OCI-M2 (cell line): ENCODE results near the gene ZFC3H1.
A peak's percentile ranks its signal among the peaks of the same experiment; 100 is the strongest.
"Not testable (repeated sequence)": the region's sequence is repeated elsewhere in the genome, so short reads cannot be mapped to it uniquely, and the experiment has no call there.

Experiments used
- DNase-seq: peaks from one replicate; lab custom pipeline; 2025; ENCODE audit not compliant: unreplicated experiment; lab: John Stamatoyannopoulos, UW

The ZFC3H1 gene, protein sequence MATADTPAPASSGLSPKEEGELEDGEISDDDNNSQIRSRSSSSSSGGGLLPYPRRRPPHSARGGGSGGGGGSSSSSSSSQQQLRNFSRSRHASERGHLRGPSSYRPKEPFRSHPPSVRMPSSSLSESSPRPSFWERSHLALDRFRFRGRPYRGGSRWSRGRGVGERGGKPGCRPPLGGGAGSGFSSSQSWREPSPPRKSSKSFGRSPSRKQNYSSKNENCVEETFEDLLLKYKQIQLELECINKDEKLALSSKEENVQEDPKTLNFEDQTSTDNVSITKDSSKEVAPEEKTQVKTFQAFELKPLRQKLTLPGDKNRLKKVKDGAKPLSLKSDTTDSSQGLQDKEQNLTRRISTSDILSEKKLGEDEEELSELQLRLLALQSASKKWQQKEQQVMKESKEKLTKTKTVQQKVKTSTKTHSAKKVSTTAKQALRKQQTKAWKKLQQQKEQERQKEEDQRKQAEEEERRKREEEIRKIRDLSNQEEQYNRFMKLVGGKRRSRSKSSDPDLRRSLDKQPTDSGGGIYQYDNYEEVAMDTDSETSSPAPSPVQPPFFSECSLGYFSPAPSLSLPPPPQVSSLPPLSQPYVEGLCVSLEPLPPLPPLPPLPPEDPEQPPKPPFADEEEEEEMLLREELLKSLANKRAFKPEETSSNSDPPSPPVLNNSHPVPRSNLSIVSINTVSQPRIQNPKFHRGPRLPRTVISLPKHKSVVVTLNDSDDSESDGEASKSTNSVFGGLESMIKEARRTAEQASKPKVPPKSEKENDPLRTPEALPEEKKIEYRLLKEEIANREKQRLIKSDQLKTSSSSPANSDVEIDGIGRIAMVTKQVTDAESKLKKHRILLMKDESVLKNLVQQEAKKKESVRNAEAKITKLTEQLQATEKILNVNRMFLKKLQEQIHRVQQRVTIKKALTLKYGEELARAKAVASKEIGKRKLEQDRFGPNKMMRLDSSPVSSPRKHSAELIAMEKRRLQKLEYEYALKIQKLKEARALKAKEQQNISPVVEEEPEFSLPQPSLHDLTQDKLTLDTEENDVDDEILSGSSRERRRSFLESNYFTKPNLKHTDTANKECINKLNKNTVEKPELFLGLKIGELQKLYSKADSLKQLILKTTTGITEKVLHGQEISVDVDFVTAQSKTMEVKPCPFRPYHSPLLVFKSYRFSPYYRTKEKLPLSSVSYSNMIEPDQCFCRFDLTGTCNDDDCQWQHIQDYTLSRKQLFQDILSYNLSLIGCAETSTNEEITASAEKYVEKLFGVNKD (N-terminal part only)

DNA sequence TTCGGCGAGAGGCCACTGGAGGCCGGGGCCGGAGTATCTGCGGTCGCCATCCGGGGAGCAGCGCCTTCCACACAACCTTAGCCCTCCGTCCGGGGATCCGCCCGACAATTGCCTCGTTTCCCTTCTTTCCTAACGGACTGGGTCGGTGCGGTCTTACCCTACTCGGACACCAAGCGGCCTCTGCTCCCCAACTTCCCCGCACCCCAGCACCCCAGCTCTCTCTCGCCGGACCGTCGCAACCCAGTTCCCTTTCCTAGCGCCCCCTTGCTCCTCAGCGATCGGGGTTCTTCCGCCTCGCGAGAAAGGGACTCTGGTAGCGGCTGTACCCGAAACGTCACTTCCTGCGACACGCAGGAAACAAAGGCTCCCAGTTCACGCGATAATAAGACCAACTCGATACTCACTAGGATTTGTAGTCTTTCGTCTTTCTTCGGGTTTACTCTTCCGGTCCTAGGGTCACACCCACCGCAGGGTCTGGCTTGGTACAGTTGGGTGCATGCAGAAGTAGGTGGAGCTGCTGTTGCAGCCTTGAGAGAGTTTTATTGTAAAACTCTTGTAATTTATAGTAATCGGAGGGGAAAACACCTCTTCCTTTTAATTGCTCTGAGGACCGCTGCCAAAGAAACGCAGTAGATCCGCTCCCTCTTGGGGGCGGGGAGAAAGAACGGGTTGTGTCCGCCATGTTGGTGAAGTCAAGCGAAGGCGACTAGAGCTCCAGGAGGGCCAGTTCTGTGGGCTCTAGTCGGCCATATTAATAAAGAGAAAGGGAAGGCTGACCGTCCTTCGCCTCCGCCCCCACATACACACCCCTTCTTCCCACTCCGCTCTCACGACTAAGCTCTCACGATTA lies at the start of gene ZFC3H1, which contains the start of gene THAP2:
TSS of gene ZFC3H1 (minus strand) at position 288 of the 850 bp plus-strand sequence. CDS start at position 50, 238 bp downstream.
TSS of gene THAP2 (plus strand) at position 741 of the 850 bp plus-strand sequence. CDS start 209 bp downstream, outside the sequence.
- DNase-seq: peak; percentile 94

DNA sequence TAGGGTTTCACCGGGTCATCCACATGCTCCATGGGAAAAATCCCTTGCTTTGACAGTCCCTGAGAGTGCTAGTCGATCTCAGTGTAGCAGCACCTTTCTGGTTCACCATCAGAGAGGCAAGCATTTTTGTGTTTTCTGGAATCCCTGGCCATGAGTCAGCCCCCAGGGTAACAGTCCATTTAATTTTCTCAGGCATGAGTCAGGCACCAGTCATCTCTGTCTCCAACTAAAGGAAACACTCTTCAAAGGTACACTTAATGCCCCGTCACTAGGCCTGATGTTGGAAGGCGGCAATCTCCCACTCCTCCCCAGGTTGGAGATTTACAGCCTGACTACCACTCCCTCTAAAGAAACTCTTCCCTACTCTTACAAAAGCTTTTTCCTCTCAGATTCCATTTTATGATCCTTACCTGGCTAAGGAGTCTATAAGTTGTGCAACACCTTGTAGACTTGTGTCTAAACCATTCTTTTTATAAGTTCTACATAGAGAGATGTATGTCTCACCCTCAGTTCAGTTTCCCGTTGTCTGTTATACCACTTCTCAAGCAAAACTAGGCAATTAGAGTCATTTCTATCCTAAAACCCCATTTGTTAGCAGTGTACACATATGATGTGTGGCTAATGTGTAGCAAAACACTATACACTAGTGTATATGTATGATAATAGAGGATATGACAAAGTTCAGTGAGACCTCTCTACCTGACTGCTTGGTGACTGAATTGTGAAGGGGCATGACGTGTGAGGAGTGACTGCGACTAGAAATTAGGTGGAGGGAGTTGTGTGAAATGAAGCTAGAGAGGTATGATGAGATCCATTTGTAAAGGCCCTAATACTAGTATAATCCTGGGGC lies 46.9 kb upstream of the ZFC3H1 start:
- no peak for DNase-seq

DNA sequence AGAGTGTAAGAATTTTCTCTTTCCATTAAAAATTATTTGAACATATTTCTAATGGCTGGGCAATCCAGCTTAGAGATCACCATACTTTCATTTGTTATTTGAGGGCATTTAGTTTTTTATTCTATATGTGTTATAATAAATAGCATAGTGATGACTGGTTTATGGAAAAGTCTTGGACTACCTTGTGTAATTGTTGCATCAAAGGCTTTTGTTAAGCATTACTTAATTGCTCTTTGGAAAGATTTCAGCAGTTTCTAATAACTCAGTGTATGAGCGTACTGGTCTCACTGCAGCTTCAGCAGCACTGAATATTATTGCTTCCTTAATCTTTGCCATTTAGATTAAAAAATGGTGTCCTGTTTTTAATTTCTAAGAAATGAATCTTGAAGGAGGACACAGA lies 45.0 kb upstream of the ZFC3H1 start:
- DNase-seq: no peak

DNA sequence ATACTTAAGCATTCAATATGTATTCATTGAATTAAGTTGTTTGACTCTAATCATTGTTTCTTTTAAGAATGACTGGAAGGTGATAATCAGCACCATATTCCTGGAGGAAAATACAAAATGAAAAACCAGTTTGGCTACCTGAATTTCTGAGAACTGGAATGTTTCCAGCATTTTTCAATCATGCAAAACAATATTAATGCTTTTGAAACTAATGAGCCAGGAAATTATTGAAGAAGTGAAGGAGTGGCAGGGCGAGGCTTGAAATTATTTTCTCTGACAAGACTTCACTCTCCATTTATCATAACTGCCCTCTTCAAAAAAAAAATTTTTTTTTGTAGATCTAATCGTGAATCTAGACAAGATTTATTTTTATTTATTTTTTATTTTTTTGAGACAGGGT lies 41.3 kb upstream of the ZFC3H1 start:
- no peak for DNase-seq

DNA sequence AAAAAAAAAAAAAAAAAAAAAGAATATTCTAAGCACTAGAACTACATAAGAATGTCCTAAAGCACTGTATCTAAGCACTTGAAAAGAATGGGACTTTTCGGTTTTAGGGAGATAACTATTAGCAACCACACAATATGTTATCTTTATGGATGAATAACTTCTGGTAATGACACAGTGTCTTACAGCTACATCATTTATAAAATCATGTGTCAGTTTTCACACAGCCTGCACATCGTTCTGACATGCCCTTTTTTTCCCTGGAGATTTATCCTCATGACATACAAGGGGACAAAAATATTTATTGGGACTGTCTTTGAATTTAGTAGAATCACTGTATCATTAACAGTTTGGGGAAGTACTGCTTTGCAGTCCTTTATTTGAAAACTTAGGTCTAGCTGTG lies 39.6 kb upstream of the ZFC3H1 start:
- no peak for DNase-seq

DNA sequence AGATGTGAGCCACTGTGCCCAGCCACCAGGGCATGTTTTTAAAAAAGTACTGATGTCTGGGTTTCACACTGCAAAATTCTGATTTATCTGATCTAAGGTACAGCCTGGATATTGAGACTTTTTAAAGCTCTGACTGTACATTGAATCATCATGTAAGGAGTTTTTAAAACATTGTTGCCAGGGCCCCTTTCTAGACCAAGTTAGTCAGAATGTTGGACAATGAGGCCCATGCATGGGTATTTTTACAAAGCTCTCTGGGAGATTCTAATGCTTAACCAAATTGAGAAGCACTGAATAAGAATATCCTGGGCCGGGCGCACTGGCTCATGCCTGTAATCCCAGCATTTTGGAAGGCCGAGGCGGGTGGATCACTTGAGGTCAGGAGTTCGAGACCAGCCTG lies 38.9 kb upstream of the ZFC3H1 start:
- DNase-seq: no peak

DNA sequence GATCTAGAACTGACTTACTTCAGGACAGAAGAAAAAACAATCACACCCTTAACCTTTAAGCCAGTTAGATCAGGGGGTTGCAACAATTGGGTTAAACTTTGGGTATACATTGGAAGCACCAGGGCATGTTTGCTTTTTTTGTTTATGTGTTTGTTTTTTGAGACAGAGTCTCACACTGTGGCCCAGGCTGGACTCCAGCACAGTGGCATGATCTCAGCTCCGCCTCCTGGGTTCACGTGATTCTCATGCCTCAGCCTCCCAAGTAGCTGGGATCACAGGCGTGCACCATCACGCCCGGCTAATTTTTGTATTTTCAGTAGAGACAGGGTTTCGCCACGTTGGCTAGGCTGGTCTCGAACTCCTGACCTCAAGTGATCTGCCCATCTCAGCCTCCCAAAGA lies 38.5 kb upstream of the ZFC3H1 start:
- DNase-seq: not testable (repeated sequence)

DNA sequence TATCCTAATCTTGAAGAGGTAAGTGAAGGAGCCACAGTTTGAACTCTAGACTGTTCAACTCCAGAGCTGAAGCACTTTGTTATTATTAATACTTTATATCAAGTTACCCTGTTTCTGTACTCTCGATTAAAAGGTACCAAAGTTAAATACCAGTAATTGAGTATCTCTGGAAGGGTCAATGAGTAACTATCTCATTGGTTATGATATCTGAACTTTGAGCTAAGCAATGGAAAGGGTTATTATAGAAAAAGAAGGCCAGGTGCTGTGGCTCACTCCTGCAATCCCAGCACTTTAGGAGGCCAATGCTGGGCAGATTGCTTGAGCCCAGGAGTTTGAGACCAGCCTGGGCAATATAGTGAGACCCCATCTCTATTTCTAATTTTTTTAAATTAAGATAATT lies 32.1 kb upstream of the ZFC3H1 start:
- DNase-seq: no peak

DNA sequence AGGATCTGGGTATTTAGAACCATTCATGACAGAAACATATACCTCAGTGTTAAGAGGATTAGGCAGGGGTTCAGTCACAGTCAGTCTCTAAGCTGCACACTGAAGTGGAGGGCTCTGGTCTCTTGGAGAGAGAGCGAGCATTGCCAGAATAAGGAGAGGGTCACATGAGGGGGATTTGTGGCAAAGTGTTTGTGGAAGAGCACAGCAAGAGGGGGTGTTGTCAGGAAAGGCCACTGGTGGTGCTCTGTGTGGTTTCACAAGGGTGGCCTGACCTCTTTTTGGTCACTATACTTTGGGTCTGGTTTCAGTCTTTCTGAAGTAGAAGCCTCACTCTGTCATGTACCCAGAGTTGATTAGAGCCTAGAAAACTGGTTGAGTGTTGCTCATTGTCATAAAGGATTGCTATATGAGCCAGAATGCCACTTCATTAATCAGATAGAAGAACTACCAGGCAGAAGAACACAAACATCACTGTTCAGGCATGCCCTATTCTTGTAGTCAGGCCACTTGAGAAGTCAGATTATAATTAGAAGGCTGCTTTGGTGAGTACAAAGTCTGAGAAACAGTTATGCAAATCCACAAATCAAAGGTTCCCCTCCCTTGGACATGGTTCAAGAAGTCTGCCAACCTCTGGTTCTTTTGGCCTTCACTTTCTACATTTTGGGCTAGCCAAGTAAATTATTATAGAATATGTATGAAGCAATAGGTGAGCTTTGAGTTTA lies 30.6 kb upstream of the ZFC3H1 start:
- DNase-seq: no peak

DNA sequence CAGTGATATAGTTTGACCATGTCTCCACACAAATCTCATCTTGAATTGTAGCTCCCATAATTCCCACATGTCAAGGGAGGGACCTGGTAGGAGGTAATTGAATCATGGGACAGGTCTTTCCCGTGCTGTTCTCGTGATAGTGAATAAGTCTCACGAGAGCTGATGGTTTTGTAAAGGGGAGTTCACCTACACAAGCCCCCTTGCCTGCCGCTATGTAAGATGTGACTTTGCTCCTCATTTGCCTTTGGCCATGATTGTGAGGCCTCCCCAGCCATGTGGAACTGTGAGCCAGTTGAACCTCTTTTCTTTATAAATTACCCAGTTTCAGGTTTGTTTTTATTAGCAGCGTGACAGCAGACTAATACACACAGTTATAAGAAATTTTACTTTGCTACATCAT lies 30.0 kb upstream of the ZFC3H1 start:
- DNase-seq: not testable (repeated sequence)

DNA sequence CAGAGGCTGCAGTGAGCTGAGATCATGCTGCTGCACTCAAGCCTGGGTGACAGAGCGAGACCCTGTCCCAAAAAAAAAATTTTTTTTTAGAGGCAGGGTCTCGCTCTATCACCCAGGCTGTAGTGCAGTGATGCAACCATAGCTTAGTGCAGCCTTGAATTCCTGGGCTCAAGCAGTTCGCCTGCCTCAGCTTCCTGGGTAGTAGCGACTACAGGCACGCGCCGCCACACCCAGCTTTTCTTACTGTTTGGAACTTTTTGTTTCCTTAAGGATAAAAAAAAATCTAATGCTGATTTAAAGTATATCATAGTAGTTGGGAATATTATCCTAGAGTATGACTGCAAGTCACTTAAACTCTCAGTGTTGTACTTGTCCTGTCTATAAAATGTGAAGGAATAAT lies 29.5 kb upstream of the ZFC3H1 start:
- no peak for DNase-seq

DNA sequence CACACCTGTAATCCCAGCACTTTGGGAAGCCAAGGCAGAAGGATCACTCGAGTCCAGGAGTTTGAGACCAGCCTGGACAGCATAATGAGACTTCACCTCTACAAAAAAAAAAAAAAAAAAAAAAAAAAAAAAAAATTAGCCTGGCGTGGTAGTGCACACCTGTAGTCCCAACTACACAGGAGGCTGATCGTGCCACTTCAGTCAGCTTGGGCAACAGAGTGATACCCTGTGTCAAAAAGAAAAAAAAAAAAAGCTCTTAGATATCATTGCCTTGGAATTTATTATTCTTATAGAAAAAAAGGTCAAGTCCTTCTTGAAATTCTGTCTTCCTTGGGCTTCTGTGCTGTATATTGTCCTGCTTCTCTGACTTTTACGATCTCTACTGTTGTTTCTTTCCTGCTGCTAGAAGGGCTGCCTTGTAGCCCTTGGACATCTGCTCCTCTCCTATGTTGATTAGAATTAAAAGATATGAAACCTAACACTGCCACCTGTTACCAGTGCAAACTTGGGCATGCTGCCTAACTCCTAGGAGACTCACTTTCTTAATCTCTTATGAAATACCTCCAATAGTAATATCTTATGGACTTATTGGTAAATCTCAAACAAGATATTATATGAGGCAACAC lies 28.0 kb upstream of the ZFC3H1 start:
- no peak for DNase-seq

DNA sequence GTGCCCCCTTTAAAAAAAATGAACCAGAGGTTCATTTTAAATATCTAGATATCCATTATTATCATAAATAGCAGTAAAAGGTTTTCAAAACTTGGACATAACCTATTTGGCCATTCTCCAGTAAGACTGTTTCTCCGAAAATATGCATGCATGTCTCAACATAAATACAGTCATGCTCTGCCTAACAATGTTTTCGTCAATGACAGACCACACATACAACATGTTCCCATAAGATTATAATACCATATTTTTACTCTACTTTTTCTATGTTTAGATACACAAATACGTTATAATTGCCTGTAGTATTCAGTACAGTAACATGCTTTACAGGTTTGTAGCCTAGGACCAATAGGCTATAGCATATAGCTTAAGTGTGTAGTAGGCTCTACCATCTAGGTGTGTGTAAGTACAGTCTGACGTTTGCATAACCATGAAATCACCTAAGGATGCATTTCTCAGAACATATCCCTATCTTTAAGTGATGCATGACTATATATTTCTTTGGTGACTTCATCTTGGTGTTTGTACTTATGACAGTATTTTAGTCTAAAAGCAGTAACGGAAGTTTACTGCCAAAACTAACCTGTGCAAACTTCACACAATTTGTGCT lies 25.4 kb upstream of the ZFC3H1 start:
- no peak for DNase-seq

DNA sequence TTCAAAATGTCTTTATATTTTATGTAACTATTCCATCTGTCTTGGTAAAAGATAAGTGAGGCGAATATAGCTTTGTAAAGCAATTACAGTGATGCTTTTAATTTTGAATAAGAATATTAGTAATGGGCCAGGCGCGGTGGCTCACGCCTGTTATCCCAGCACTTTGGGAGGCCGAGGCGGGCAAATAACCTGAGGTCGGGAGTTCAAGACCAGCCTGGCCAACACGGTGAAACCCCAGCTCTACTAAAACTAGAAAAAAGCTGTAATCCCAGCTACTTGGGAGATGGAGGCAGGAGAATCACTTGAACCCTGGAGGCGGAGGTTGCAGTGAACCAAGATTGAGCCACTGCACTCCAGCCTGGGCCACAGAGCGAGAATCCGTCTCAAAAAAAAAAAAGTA lies 23.5 kb upstream of the ZFC3H1 start:
- DNase-seq: not testable (repeated sequence)

DNA sequence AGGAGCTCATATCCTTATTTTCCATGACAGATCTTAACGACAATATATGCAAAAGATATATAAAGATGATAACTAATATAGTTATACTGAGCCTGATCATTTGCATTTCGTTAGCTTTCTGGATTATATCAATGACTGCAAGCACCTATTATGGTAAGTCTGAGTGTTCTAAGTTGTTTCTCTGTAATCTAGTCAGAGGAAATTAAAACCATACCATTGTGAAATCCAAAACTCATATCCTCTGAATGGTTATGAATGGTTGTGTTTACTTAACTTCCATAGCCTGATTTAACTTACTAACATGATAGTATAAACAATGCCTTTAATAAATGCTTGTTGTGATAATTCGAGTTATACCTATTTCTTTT lies 23.0 kb upstream of the ZFC3H1 start:
- no peak for DNase-seq

DNA sequence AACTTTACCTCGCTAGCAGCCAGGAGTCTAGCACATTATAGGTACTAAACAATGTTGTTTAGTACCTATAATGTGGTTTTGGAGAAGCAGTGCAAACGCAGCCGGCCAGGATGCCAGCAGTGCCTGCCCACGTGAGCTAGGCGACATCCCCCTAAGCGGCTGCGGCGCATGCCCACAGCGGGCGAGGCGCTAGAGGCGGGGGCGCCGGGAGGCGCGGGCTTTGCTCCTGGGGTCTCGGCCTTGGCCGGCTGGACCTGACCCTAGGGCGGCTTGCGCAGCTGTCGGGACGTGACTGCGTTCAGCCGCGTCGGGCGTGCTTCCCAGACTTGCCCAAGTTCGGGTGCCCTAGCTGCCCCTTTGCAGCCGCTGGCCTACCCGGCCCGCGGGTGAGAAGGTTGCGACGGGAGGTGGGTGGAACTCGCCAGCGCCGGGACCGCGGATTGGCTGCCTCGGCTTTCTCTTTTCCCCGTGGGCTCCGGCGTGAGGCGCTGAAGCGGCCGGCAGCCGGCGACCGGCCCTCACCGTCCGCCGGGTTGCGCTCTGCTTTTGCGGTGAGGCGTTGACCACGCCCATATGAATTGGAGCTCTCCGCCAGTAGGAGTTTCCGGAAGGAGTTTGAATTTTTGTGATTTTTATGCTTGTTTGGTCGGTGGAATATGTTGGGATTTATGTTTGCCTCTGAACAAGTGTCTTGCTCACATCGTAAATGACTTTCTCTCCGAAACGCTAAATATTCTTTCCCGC lies 22.4 kb upstream of the ZFC3H1 start, which contains the start of gene TMEM19:
TSS of gene TMEM19 (plus strand) at position 169 of the 744 bp plus-strand sequence. CDS start 599 bp downstream, outside the sequence.
- peak; percentile 64 for DNase-seq

DNA sequence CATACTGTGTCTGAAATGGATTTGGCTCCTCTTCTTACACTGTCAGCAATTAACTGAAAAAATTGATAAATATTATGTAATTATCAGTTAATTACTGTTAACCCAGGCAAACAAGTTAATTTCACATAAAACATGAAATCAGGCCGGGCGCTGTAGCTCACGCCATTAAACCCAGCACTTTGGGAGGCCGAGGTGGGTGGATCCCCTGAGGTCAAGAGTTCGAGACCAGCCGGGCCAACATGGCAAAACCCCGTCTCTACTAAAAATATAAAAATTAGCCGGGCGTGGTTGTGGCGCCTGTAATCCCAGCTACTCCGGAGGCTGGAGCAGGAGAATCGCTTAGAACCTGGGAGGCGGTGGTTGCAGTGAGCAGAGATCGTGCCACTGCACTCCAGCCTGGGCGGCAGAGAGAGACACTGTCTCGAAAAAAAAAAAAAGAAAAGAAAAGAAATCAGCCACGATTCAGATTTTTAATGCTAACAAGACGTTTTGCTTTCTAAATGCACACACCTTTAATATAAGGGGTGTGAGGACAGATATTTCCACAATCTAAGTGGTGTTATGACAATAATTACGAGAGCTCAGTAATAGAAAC lies 21.8 kb upstream of the ZFC3H1 start:
- no peak for DNase-seq
